Embryonic facial prominence (tissue), 1 donor: ENCODE measurements around the gene CFAP43.
"Not testable (repeated sequence)": the region's sequence is repeated elsewhere in the genome, so short reads cannot be mapped to it uniquely, and the experiment has no call there.

ENCODE experiments used
- DNase-seq: peaks from one replicate; pipeline ENCODE4 v3.0.0-alpha.2; 2016; ENCODE audit errors: extremely low spot score

The CFAP43 gene

GRCh38 chr10:104223304-104223703 is 8.9 kb downstream of the CFAP43 start:
- no peak for DNase-seq

- no peak for DNase-seq
Observed at GRCh38 chr10:104220522-104220921, 11.6 kb downstream of the CFAP43 start.

GRCh38 chr10:104218751-104219150 is 13.4 kb downstream of the CFAP43 start:
- DNase-seq: no peak

GRCh38 chr10:104216631-104217030 is 15.5 kb downstream of the CFAP43 start:
- no peak for DNase-seq

GRCh38 chr10:104209575-104210198 is 22.5 kb downstream of the CFAP43 start:
- DNase-seq: peak; percentile 24

- DNase-seq: no peak
Observed at GRCh38 chr10:104208730-104209129, 23.4 kb downstream of the CFAP43 start.

- DNase-seq: no peak
Observed at GRCh38 chr10:104202231-104202630, 29.9 kb downstream of the CFAP43 start.

GRCh38 chr10:104201636-104202035 is 30.5 kb downstream of the CFAP43 start:
- no peak for DNase-seq

GRCh38 chr10:104199567-104199966 is 32.6 kb downstream of the CFAP43 start:
- no peak for DNase-seq

GRCh38 chr10:104197364-104197763 is 34.8 kb downstream of the CFAP43 start:
- no peak for DNase-seq

- DNase-seq: no peak
Observed at GRCh38 chr10:104195706-104196105, 36.5 kb downstream of the CFAP43 start.

- no peak for DNase-seq
Observed at GRCh38 chr10:104193787-104194186, 38.4 kb downstream of the CFAP43 start.

- DNase-seq: no peak
Observed at GRCh38 chr10:104190695-104191094, 41.5 kb downstream of the CFAP43 start.

- no peak for DNase-seq
Observed at GRCh38 chr10:104183682-104184081, 48.5 kb downstream of the CFAP43 start.

- DNase-seq: not testable (repeated sequence)
Observed at GRCh38 chr10:104174136-104174535, 58.0 kb downstream of the CFAP43 start.

- no peak for DNase-seq
Observed at GRCh38 chr10:104170610-104171254, 61.4 kb downstream of the CFAP43 start.

- DNase-seq: no peak
Observed at GRCh38 chr10:104155591-104155990, 76.6 kb downstream of the CFAP43 start.

- no peak for DNase-seq
Observed at GRCh38 chr10:104151737-104152136, 80.4 kb downstream of the CFAP43 start.

GRCh38 chr10:104150139-104150538 is 82.0 kb downstream of the CFAP43 start:
- DNase-seq: no peak

- no peak for DNase-seq
Observed at GRCh38 chr10:104146882-104147281, 85.3 kb downstream of the CFAP43 start.

- DNase-seq: no peak
Observed at GRCh38 chr10:104144931-104145330, 87.2 kb downstream of the CFAP43 start.

GRCh38 chr10:104143829-104144228 is 88.3 kb downstream of the CFAP43 start:
- no peak for DNase-seq

- DNase-seq: no peak
Observed at GRCh38 chr10:104142081-104142480, 90.1 kb downstream of the CFAP43 start.

- DNase-seq: no peak
Observed at GRCh38 chr10:104139221-104139620, 92.9 kb downstream of the CFAP43 start.
